ENCODE results near the gene LRRC37B. TPM values are rescaled to one million over a fixed set of nuclear protein-coding genes. Genes with fewer than 3 reads are reported as not detected.

LRRC37B gene
- total RNA-seq, 1 experiment from 2014 or later = 19.1 TPM

GRCh38 chr17:32019228-32019627 is 12.0 kb downstream of the LRRC37B start:
- no peaks in the 10 kb centered on the region for H3K9me3 Mint-ChIP-seq
- Histone ChIP-seq H3K23ac (ENCODE audit: insufficient read length, low read depth, low read length) (no peak overlapping the region), H2BK15ac (ENCODE audit: low read depth, low read length) (no peak overlapping the region), H3K14ac (ENCODE audit: insufficient read depth, low read length) (no peak overlapping the region), H3K4ac (ENCODE audit: low read depth, low read length) (no peak overlapping the region), H2BK12ac (ENCODE audit: insufficient read length, low read depth, low read length) (no peak overlapping the region), H3K9ac (ENCODE audit: extremely low read depth, insufficient read length, low read length) (no peak overlapping the region), H3K56ac (ENCODE audit: insufficient read length, low read depth, low read length) (no peak overlapping the region), H3K18ac (ENCODE audit: insufficient read length, low read depth, low read length) (no peak overlapping the region), H3K79me2 (ENCODE audit: insufficient read depth, low read length) (no peaks in the 10 kb centered on the region), H2AK5ac (ENCODE audit: insufficient read length, low read length) (no peak overlapping the region), H4K5ac (ENCODE audit: insufficient read length, low read depth, low read length) (no peak overlapping the region), H3K79me1 (ENCODE audit: insufficient read depth, low read depth, low read length, poor library complexity, severe bottlenecking) (no peaks in the 10 kb centered on the region), H3K27ac (ENCODE audit: insufficient read length, low read depth, low read length) (no peak overlapping the region), H3K9me3 (ENCODE audit: control insufficient read depth, low read depth, low read length) (no peaks in the 10 kb centered on the region), H4K8ac (replicated peaks; ENCODE audit: insufficient read length, low read depth, low read length) (no peak overlapping the region), H2AFZ (ENCODE audit: low read length) (no peak overlapping the region), H3K4me2 (ENCODE audit: insufficient read depth, insufficient read length, low read length) (no peak overlapping the region), H4K20me1 (ENCODE audit: control insufficient read depth, insufficient read depth, insufficient read length) (no peaks in the 10 kb centered on the region), H2BK5ac (ENCODE audit: insufficient read length, low read length) (no peak overlapping the region), H2BK120ac (ENCODE audit: low read depth, low read length, poor library complexity, severe bottlenecking) (no peak overlapping the region), H3K4me1 (ENCODE audit: insufficient read depth, low read length) (no peaks in the 10 kb centered on the region), H3K23me2 (ENCODE audit: insufficient read length, low read depth, low read length, poor library complexity, severe bottlenecking) (no peaks in the 10 kb centered on the region), H4K91ac (ENCODE audit: insufficient read length, low read depth, low read length) (no peak overlapping the region), H2BK20ac (ENCODE audit: low read depth, low read length, poor library complexity, severe bottlenecking) (no peak overlapping the region), H3K27me3 (ENCODE audit: insufficient read depth, low read length) (no peaks in the 10 kb centered on the region), H3T11ph (ENCODE audit: low read length) (no peak overlapping the region)
- H3K4me1 Mint-ChIP-seq = no peaks in the 10 kb centered on the region
- no CpG with 5 or more reads among the region's 1 CpG for WGBS (ENCODE audit: extremely low coverage, insufficient read length, low lambda C conversion rate)
- H3K27me3 Mint-ChIP-seq (ENCODE audit: low read depth) = no peaks in the 10 kb centered on the region
- H3K27ac Mint-ChIP-seq = no peak overlapping the region
- peaks cover 5 to 30% (median 26%) of the 10 kb centered on the region in 3 experiments; a peak in 5 of 7 replicates for H3K36me3 Mint-ChIP-seq (ENCODE audit: insufficient read depth in 1 of 3, low read depth in 3 of 3)
- no peak overlapping the region for H3K4me3 Mint-ChIP-seq
- TF ChIP-seq CTCF (conservative IDR thresholded peaks at IDR 0.05) = no peak
- DNase-seq = no peak

All from H9 (cell line).